IMR-90 (cell line): ENCODE data around the gene CABP4.

ENCODE experiments used
- BHLHE40 ChIP-seq: fragments of 150-350 bp; IDR thresholded peaks from 2 replicates; pipeline ENCODE4 v1.6.1; 2016; ENCODE audit warnings: mild to moderate bottlenecking, low read depth, low read length
- CEBPB ChIP-seq: IDR thresholded peaks from 2 replicates; pipeline ENCODE4 v1.6.1; 2012; ENCODE audit warnings: low read depth, low read length, improper control_type of control experiment
- CTCF ChIP-seq: conservative IDR thresholded peaks from 2 replicates; pipeline ENCODE4 v1.5.1; 2012; ENCODE audit warnings: mild to moderate bottlenecking, low read depth, low read length, improper control_type of control experiment
- MAZ ChIP-seq: IDR thresholded peaks from 2 replicates; pipeline ENCODE4 v1.6.1; 2012; ENCODE audit warnings: low read depth, mild to moderate bottlenecking, low read length, improper control_type of control experiment, moderate library complexity, borderline replicate concordance
- MXI1 ChIP-seq: IDR thresholded peaks from 2 replicates; pipeline ENCODE4 v1.6.1; 2012; ENCODE audit warnings: low read depth, mild to moderate bottlenecking, low read length, moderate library complexity, borderline replicate concordance
- POLR2A ChIP-seq: IDR thresholded peaks from 2 replicates; pipeline ENCODE4 v1.6.1; 2012; ENCODE audit warnings: mild to moderate bottlenecking, low read depth, low read length
- RAD21 ChIP-seq: IDR thresholded peaks from 2 replicates; pipeline ENCODE4 v1.6.1; 2012; ENCODE audit warnings: low read length, improper control_type of control experiment
- RCOR1 ChIP-seq: IDR thresholded peaks from 2 replicates; pipeline ENCODE4 v1.6.1; 2012; ENCODE audit warnings: mild to moderate bottlenecking, low read length, improper control_type of control experiment; ENCODE audit not compliant: insufficient replicate concordance
- RFX5 ChIP-seq: IDR thresholded peaks from 2 replicates; pipeline ENCODE4 v1.8.0; 2012; ENCODE audit warnings: low read depth, mild to moderate bottlenecking, low read length, moderate library complexity
- SMC3 ChIP-seq: fragments of 150-350 bp; IDR thresholded peaks from 2 replicates; pipeline ENCODE4 v1.6.1; 2016; ENCODE audit warnings: low read depth, mild to moderate bottlenecking, antibody characterized with exemption, low read length, moderate library complexity

- TF ChIP-seq CTCF (no peak), RAD21 (no peak), RFX5 (no peak), RCOR1 (no peak), CEBPB (no peak), POLR2A (no peak), MXI1 (no peak), SMC3 (no peak), BHLHE40 (no peak), MAZ (no peak)
These were observed 46.7 kb downstream of the CABP4 start for GRCh38 chr11:67501854-67502253.
